ENCODE results near the gene ADSL.
A peak's percentile ranks its signal among the peaks of the same experiment; 100 is the strongest.
"Not testable (repeated sequence)": the region's sequence is repeated elsewhere in the genome, so short reads cannot be mapped to it uniquely, and the experiment has no call there.

ADSL gene

GRCh38 chr22:40309631-40310030 is 36.7 kb upstream of the ADSL start:
- DNase-seq (ENCODE audit: low read depth): no peak
- no peak overlapping the region for H3K4me3 ChIP-seq (ENCODE audit: control insufficient read depth, low read depth, low read length)
- no peak for TF ChIP-seq CTCF (IDR thresholded peaks at IDR 0.05; ENCODE audit: control insufficient read depth, insufficient read depth, low read depth, low read length, missing control alignments)

GRCh38 chr22:40310081-40310767 is 36.1 kb upstream of the ADSL start:
- peak; percentile 68 for DNase-seq (ENCODE audit: low read depth)
- H3K4me3 ChIP-seq (ENCODE audit: control insufficient read depth, low read depth, low read length): no peak overlapping the region
- no peak for TF ChIP-seq CTCF (IDR thresholded peaks at IDR 0.05; ENCODE audit: control insufficient read depth, insufficient read depth, low read depth, low read length, missing control alignments)

GRCh38 chr22:40310768-40311120 is 35.6 kb upstream of the ADSL start:
- H3K4me3 ChIP-seq (ENCODE audit: control insufficient read depth, low read depth, low read length): no peak overlapping the region; the same call in 1 of the 2 replicates
- no peak for DNase-seq (ENCODE audit: low read depth)
- no peak for TF ChIP-seq CTCF (IDR thresholded peaks at IDR 0.05; ENCODE audit: control insufficient read depth, insufficient read depth, low read depth, low read length, missing control alignments)

GRCh38 chr22:40311646-40312045 is 34.7 kb upstream of the ADSL start:
- not testable (repeated sequence) for DNase-seq (ENCODE audit: low read depth)

GRCh38 chr22:40312050-40312449 is 34.2 kb upstream of the ADSL start:
- DNase-seq (ENCODE audit: low read depth): no peak
- no peak for TF ChIP-seq CTCF (IDR thresholded peaks at IDR 0.05; ENCODE audit: control insufficient read depth, insufficient read depth, low read depth, low read length, missing control alignments)
- no peak overlapping the region for H3K4me3 ChIP-seq (ENCODE audit: control insufficient read depth, low read depth, low read length)

More at GRCh38 chr22:40311646-40312045, 34.7 kb upstream of the ADSL start:
- H3K4me3 ChIP-seq (ENCODE audit: control insufficient read depth, low read depth, low read length): not testable (repeated sequence)

GRCh38 chr22:40313007-40313406 is 33.3 kb upstream of the ADSL start:
- TF ChIP-seq CTCF (IDR thresholded peaks at IDR 0.05; ENCODE audit: control insufficient read depth, insufficient read depth, low read depth, low read length, missing control alignments): no peak
- no peak overlapping the region for H3K4me3 ChIP-seq (ENCODE audit: control insufficient read depth, low read depth, low read length)

GRCh38 chr22:40314041-40314440 is 32.3 kb upstream of the ADSL start:
- DNase-seq (ENCODE audit: low read depth): no peak
- no peak for TF ChIP-seq CTCF (IDR thresholded peaks at IDR 0.05; ENCODE audit: control insufficient read depth, insufficient read depth, low read depth, low read length, missing control alignments)
- H3K4me3 ChIP-seq (ENCODE audit: control insufficient read depth, low read depth, low read length): no peak overlapping the region

More at GRCh38 chr22:40313007-40313406, 33.3 kb upstream of the ADSL start:
- DNase-seq (ENCODE audit: low read depth): no peak
